ENCODE results near the gene SCN5A.

Gene SCN5A

DNA sequence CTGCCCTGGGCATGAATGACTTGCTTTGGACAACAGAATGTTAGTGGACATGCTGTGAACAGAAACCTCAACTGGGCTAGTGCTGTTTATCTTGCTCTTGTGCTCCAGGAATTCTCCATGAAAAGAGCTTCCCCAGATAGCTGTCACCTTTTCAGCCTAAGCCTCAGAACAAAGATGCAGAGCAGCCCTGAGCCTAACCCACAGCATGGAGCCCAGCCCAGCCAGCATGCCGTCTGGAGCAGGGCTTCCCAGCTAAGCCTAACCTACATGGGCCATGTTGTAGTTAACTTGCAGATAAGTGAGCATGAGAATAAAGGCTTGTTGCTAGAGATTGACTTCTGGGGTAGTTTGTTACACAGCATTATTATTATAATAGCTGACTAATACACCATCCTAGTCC lies 48.9 kb downstream of the SCN5A start:
- DNase-seq (ENCODE audit: low spot score), result no peak

DNA sequence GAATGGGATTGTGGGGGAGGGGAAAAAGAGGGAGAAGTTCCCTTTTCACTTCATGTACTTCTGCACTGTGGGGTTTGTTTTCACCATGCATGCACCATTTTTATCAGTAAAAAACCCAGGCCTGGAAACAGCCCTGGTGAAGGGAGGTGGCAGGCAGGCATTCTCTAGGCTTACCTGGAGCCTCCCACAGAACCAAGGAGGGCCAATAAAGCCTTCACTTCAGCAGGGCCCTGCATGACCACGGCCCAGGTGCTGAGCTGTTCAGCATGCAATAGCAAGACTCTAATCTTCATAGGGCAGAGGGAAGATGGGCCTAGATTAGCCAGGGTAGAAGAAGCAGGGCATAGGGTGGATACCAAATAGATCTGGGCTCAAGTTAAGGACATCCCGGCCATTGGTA lies 49.6 kb downstream of the SCN5A start:
- DNase-seq (ENCODE audit: low spot score), result no peak

DNA sequence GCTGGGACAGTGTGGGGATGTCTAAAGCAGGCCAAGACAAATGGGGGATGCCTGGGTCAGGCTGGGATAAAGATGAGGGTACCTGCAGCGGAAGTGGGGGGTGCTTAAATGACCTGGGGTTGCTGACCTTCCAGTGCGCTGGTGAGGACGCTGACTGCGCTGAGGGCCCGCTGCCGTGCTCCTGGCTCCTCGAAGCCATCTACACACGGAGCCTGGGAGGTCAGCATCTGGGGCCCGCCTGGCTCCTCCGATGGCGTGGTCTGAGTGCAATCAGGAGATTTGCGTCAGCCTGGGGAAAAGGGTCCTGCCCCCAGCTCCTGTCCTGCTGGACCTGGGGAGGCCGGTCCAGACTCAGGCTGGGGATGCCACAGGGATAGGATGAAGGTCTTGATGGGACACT lies 50.7 kb downstream of the SCN5A start:
- DNase-seq (ENCODE audit: low spot score), result no peak

DNA sequence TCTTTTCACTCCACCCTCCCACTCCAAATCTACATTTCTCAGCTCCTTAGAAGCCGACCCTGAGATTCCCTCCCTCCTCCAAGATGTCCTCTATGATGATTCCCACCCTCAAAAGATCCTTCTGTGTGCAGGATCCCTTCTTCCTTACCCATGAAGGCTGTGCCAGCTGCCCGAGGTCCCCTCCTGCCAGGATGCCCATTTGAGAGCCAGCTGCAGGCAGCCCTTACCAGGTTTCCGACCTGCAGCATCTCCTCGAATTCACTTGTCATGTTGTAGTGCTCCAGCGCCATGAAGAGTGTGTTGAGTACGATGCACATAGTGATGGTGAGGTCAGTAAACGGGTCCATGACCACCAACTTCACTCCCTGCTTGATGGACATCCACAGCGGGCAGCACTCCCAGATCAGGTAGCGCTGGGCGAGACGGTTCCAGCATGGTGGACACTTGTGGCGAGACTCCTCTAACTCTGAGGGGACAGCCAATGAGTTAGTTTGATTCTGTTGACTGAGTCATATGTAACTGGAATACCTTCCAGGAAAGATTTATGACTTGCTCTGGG lies 51.9 kb downstream of the SCN5A start:
- no peak for DNase-seq (ENCODE audit: low spot score)

DNA sequence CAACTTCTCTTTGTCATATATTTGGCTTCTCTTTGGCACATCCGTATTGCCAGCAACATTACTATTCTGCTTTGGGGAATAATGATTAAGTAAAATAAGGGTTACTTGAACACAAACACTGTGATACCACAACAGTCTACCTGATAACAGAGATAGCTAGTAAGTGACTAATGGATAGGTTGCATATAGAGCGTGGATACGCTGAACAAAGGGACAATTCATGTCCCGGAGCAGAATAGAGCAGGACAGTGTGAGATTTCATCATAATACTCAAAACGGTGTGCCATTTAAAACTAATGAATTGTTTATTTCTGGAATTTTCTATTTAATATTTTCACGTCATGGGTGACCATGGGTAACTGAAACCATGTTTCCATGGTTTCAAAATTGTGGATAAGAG lies 54.1 kb downstream of the SCN5A start:
- no peak for DNase-seq (ENCODE audit: low spot score)

DNA sequence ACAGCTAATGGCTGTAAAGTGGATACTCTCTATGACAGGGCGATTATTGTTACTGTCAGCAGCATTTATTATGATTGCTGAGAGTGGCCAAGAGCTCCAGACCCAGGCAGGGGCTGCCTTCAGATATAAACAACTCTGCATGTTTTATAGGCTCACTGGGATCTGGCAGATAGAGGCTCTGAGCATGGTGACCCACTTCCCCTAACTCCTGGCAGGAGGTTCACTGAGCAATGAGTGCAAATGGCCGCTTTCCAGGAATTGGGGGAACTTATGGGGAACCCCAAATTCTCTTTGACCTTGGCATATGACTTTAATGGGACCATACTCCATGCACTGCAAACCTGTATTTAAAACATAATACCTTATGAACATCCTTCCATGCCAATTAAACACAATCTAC lies 59.0 kb downstream of the SCN5A start:
- no peak for DNase-seq (ENCODE audit: low spot score)

DNA sequence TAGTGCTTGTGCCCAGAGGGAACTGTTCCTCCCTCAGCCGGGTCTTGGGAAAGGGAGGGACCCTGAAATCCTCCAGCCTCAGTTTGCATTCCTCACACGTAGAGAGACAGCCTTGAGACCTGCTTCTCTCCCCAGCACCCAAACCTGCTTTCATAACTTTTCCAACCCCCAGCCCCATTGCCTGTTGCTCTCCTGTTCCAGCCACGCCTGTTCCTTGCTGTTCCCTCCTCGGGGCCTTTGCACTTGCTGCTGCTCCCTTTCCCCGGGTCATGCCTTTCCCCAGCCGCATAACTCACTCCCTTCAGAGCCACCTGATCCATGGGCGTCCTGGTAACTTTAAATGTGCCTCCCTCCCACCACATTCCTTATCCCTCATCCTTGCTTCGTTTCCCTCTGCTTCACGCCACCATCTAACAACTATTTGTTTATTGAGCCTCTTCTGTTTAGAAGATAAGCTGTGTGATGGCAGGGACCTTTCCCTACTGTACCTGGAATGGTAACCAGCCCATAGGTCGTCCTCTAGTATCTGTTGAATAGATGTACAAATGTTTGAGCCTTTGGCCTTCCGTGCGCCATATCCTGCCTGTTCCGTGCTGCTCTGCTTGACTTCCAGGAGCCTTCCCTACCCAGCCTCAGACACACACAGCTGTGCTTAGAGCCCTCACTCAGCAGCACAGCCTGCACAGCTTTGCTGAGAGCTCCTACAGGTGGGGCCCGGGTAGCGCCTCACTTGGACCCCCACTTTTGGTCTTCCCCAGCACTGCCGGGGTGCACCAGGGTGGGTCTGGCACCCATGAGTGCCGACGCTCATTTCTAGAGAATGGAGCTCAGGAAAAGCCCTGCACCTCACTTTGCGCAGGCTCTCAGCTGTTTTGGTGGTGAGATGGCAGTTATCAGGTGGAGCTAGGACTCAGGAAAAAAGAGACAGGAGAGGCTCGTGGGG lies 60.2 kb downstream of the SCN5A start:
- peak; percentile 30 for DNase-seq (ENCODE audit: low spot score)

DNA sequence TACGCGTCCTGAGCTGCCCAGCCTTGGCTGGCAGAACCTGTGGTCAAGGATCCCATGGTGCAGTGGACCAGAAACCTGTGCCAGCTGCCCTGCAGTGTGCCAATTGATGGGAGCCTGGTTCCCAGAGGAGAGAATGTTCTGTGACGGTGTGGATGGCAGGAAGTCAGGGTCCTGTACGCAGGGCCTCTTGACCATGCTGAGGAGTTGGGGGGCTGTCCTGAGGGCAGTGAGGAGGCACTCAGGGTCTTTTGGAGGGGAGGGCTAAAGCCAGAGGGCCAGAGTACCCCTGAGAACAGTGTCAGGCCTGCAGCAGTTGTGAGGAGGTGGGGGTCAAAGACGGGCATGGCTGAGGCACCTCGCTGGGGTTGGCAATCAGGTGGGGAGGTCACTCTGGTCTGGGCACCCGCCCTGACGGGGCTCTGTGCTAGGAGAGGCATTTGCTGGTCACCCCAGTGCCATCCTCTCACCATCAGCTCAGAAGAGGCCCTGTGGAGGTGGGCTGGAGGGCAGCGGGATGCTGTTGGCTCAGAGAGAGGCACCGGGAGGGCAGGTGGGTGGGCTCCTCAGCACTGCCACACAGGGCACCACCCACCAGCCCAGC lies 61.0 kb downstream of the SCN5A start:
- peak; percentile 26 for DNase-seq (ENCODE audit: low spot score)

DNA sequence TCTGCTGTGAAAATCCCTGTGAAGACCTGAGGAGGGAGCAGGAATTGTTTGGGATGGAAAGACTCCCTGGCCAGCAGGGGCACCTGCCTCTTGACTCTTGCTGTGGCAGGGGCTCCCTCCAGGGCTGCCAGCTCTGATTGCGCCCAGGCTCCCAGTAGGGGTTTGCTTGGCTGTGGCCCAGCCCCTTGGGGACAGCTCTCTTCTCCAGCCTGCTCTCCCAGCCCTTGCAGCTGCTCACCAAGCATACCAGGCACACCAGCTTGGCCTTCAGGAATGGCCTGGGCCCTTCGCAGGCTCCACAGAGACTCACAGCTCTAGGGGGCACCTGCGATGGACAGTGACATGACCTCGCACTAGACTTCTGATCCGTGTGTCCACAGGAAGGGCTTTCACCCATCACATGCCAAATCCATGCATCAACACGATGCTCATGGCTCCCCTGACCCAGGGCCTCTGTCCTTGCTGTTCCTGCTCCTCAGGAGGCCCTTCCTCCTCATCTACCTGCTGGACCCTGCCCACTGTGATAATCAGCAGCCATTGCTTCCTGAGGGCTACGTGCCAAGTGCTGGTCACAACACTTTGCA lies 61.8 kb downstream of the SCN5A start:
- peak; percentile 34 for DNase-seq (ENCODE audit: low spot score)

DNA sequence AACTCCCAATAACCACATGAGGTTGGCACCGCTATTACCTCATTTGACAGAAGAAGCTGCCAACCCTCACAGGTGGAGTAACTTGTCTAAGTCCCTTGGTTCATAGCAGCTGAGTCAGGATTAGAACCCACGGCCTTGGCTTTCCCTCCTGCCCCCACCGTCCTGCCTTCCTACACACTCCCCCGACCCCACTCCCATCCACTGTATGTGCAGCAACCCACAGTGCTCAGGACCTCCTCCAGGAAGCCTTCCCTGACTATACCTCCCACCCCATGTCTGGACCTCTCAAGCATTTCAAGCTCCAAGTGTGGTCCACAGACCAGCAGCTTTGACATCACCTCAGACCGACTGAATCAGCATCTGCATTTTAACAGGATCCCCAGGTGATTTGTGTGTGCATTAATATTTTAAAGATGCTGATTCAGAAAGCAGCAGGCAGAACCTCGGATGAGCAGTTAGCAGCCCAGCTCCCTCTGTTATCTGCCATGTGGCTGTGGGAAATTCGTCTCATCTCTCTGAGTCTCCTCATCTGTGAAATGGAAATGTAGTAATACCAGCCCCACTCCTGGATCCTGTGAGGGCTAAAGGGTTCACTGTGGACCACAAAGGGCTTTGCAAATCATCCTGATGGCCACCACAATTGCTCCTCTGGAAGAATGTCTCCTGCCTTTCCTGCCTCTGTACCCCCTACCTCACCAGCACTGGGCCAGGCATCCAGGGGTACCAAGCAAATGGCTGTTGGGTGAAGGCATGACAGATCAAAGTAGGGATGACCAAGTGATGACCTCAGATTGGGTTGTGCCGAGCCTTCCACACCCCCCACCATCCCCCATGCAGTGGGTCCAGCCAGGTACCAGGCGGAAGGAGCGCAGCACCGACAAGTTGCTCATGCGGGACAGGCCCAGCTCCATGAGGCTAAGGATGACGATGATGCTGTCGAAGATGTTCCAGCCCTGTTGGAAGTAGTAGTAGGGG lies 62.7 kb downstream of the SCN5A start:
- DNase-seq (ENCODE audit: low spot score), result peak; percentile 34

DNA sequence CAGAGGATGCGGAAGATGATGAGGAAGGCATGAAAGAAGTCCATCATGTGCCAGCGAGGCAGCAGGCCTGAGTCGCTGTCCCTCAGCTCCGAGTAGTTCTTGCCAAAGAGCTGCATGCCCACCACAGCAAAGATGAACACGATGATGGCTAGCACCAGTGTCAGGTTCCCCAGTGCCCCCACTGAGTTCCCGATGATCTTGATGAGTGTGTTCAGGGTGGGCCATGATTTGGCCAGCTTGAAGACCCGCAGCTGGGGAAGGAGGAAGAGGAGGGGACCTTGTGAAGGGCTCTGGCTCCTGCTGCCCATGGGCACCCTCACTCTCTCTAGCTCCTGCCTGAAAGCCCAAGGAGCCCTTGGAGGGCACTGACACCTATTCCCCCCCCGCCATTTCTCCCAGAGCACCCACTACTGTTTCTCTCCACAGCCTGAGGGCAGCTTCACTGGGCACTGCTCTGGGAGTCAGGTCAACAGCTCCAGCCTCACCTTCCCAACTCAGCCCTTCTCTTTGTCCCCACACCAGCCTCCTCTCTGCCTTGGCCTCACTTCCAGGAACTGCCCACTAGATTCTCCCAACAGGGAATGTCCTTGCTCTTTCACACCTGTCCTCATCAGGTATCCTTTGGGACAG lies 63.6 kb downstream of the SCN5A start:
- peak; percentile 16 for DNase-seq (ENCODE audit: low spot score)

DNA sequence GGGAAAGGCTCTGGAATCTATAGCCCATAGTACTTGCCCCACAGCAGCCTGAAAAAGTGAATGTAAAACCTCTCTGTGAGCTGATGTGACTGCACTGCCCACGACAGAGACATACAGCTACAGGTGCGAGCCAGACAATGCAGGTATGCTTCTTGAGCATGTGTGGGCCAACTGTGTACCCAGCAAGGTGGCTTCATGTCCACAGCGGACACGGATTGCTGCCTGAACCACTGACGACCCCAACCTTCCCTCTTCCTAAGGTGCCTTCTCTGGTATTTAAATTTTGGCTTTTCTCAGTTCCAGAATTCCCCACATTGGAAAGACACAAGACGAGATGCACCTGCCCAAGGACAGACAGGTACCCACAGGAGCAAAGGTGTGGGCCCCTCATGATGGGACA lies 65.8 kb downstream of the SCN5A start:
- DNase-seq (ENCODE audit: low spot score), result peak; percentile 25

DNA sequence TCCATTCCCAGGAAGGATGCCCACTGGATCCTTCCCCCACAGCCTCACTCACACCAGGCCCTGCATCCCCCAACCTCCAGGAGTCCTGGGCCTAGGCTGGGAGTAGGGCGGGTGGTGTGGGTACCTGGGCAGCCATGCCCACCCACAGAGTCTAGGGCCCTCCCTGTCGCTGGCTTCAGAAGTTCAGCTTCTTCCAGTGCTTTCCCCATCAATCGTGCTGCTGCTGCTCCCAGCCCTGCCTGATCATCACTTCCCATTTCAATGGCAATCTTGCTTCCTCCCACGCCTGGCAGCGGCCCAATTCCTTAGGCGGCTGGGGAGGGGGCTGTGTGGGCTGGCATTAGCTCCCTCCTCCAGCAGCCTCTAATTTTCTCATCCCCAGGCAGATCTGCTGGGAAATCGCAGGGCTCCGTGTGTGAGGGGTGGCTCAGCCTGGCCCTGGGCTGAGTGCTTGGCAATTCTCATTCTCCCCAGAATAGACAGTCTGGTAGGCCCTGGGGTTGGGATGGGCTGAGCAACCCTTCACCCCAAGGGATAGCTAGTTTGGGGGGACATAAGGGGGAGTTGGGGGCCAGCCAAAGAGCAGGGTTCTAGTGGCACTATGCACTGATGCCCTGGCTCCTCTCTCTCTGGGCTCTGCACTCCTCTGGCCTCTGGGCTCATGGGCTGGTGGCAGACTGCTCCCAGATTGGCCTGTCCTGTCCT lies 66.4 kb downstream of the SCN5A start:
- DNase-seq (ENCODE audit: low spot score), result peak; percentile 40

DNA sequence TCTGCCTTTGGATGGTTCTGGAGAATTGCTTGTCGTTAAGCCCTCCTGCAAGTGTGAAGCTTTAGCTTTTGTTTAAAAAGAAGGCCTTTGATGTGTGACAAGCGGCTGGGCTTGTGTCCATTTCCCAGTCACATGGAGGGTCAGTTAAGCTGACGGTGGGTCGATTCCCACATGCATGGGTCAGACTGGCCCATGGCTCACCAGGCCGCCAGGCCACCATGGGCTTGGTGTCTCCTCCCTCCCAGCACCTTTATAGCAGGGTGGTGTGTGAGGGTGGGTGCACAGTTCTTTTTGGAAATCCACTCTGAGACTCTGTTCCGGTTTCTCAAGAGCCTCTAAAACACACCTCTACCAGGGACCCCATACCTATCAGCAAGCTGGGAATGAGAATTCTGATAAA lies 67.2 kb downstream of the SCN5A start:
- DNase-seq (ENCODE audit: low spot score), result peak; percentile 29

DNA sequence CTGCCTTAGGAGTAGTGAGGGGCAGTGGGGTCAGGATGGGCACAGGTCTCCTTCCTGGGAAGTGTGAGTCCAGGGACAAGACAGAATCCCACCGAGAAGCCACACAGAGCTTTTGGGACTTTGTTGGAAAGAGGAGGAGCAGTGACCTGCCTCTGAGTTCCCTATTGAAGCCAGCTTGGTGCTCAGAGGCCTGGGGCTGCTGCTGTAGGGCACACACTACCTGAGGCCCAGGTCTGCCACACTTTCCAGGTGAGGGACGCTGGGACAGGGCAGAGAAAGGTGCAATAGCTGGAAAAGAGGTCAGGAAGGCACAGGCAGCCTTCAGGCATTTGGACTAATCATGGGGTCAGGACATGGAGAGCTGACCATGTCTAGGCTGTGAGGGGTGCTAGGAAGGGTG lies 67.7 kb downstream of the SCN5A start:
- DNase-seq (ENCODE audit: low spot score), result peak; percentile 20

DNA sequence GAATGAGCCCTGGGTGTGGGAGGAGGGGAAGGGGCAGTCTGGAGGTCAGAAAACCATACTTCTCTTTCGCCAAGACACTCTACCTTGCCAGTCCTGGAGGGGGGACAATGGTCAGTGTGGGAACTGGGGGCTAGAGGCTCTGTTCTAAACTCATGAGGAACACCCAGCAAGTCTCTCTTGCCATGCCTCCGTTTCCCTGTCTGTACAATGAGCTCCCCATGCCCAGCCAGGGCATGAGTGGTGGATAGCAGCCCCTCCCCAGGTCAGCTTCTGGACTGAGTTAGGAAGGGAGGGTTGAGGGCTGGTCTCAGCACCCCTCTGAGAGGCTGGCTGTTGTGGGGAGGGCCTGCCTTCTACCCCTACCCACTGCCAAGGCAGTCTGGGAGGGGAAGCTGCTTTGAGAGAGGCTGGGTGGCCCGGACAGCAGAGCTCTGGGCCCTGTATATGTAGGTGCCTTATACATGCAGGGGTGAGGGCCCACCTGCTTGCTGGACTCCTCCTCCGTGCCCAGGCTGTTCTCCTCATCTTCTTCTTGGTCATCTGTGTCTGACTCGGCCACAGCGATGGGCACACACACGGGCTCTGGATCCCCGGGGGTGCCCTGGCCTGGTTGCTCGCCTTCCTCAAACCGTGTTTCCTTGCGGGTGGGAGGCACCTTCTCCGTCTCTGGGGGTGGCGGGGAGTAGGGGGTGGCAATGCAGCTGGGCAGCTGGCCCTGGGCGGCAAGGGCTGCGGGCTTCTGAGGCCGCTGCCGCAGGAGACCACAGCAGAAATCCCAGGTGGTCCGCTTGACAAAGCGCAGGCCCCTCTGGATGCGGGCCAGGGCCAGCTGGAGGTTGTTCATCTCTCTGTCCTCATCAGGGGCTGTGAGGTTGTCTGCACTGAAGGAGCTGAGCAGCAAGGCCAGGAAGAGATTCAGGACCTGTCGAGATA lies 68.8 kb downstream of the SCN5A start:
- peak; percentile 31 for DNase-seq (ENCODE audit: low spot score)

DNA sequence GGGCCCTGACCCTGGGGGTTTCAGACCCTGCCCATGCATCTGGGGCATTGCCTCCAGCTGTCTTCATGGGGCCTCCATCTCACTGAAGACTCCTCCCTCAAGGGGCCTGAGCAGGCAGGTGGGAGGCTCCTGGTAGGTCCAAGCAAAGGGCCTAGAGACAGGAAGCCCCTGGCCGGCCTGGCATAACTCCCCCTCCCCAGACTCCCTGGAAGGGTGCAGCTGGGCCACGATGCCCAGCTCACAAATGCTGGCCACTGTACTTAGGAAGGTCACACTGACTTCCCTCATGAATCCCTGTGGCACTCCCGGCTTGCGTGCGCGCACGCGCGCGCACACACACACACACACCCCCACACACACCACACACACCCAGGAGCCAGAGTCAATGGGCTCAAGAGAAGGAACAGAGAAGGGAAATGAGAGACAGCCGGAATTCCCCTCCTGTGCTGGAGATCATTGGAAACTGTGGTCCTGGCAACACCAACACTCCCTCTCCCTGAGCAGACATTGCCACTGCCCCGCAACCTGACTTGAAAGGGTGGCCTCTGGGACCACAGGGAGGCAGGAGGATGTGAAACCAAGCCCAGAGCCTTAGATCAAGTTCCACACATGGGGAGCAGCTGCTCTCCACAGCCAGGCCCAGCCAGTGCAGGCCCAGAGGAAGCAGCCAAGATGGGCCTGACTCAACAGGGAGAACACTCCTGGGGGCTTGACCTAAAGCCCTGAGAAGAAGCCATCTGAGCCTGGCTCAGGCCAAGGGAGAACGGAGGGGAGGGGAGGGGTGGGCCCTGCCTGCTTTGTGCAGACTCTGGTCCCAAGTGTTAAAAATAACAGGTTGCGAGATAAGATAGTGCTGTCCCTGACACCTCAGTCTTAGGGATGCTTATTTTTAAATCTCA lies 69.7 kb downstream of the SCN5A start:
- DNase-seq (ENCODE audit: low spot score), result peak; percentile 42

DNA sequence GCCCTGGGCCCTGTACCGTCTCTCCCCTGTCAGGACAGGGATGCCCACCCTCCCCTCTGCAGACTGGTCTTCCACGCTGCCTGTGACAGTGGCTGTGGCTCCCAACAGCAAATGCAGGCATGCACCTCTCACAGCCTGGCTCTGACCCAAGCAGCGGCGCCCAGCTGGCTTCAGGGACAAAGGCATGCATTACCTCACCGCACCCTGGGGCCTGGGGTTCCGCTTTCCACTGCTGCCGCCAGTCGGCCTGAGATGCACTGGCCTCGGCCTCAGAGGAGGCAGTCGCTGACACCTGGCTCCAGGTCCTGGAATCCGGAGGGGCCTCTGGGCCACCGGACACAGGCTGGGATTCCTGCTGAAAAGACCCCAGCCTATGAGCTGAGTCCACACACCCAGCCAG lies 70.3 kb downstream of the SCN5A start:
- DNase-seq (ENCODE audit: low spot score), result peak; percentile 50
